HG02678 (cell line): Measurements from ENCODE around the gene SMG6.
"Not testable (repeated sequence)": the region's sequence is repeated elsewhere in the genome, so short reads cannot be mapped to it uniquely, and the experiment has no call there.

Experiments used
- ATAC-seq: cut with Tn5 transposase; IDR thresholded peaks from one replicate; pipeline ENCODE4 v1.9.1; 2021; ENCODE audit warnings: mild to moderate bottlenecking, moderate library complexity; ENCODE audit not compliant: unreplicated experiment

Gene SMG6

GRCh38 chr17:2309338-2310154 is 6.0 kb upstream of the SMG6 start:
- no peak for ATAC-seq

GRCh38 chr17:2304931-2305330 is 1.3 kb upstream of the SMG6 start:
- no peak for ATAC-seq

GRCh38 chr17:2302778-2303203 is 794 bp downstream of the SMG6 start:
- no peak for ATAC-seq

- no peak for ATAC-seq
Measured at GRCh38 chr17:2299756-2300155, 3.8 kb downstream of the SMG6 start.

- no peak for ATAC-seq
Measured at GRCh38 chr17:2299136-2299535, 4.4 kb downstream of the SMG6 start.

GRCh38 chr17:2297023-2297422 is 6.6 kb downstream of the SMG6 start:
- no peak for ATAC-seq

GRCh38 chr17:2295575-2295974 is 8.0 kb downstream of the SMG6 start:
- ATAC-seq: no peak

GRCh38 chr17:2292100-2292499 is 11.5 kb downstream of the SMG6 start:
- ATAC-seq: no peak

- no peak for ATAC-seq
Measured at GRCh38 chr17:2289878-2290478, 13.6 kb downstream of the SMG6 start.

- ATAC-seq: no peak
Measured at GRCh38 chr17:2283302-2283701, 20.3 kb downstream of the SMG6 start.

- no peak for ATAC-seq
Measured at GRCh38 chr17:2282297-2282873, 21.2 kb downstream of the SMG6 start.

- no peak for ATAC-seq
Measured at GRCh38 chr17:2279707-2280106, 23.9 kb downstream of the SMG6 start.

- no peak for ATAC-seq
Measured at GRCh38 chr17:2277429-2278170, 26.0 kb downstream of the SMG6 start.

- no peak for ATAC-seq
Measured at GRCh38 chr17:2275722-2276121, 27.9 kb downstream of the SMG6 start.

GRCh38 chr17:2274414-2274813 is 29.2 kb downstream of the SMG6 start:
- ATAC-seq: no peak

- no peak for ATAC-seq
Measured at GRCh38 chr17:2271985-2272702, 31.4 kb downstream of the SMG6 start.

- ATAC-seq: no peak
Measured at GRCh38 chr17:2267354-2267753, 36.2 kb downstream of the SMG6 start.

- no peak for ATAC-seq
Measured at GRCh38 chr17:2266865-2267228, 36.7 kb downstream of the SMG6 start.

GRCh38 chr17:2266045-2266864 is 37.3 kb downstream of the SMG6 start:
- peak; percentile 73 for ATAC-seq

GRCh38 chr17:2265166-2265565 is 38.4 kb downstream of the SMG6 start:
- not testable (repeated sequence) for ATAC-seq
